ENCODE measurements around the gene PLCD1.

DNA sequence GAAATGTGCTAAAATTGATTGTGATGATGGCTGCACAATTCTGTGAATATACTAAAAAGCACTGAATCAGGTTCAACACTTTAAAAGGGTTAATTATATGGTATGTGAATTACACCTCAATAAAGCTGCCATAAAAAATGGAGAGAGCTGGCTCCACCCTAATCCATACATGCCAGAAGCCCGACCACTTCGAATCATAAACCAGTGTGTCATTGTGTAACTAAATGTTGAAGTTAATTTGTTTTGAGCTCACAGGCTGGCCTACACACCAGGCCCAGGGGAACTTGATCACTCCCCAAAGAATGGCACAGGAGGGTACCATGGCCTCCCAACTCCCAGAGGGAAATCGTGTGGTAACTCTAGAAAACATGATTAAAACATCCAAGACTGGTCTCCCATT lies 14.0 kb downstream of the PLCD1 start:
- TF ChIP-seq, protein P1, sequence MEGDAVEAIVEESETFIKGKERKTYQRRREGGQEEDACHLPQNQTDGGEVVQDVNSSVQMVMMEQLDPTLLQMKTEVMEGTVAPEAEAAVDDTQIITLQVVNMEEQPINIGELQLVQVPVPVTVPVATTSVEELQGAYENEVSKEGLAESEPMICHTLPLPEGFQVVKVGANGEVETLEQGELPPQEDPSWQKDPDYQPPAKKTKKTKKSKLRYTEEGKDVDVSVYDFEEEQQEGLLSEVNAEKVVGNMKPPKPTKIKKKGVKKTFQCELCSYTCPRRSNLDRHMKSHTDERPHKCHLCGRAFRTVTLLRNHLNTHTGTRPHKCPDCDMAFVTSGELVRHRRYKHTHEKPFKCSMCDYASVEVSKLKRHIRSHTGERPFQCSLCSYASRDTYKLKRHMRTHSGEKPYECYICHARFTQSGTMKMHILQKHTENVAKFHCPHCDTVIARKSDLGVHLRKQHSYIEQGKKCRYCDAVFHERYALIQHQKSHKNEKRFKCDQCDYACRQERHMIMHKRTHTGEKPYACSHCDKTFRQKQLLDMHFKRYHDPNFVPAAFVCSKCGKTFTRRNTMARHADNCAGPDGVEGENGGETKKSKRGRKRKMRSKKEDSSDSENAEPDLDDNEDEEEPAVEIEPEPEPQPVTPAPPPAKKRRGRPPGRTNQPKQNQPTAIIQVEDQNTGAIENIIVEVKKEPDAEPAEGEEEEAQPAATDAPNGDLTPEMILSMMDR (conservative IDR thresholded peaks at IDR 0.05), result no peak
- TF ChIP-seq ZFX (IDR thresholded peaks at IDR 0.05), result no peak
